ENCODE results near the gene GCGR. TPM values are rescaled to one million over a fixed set of nuclear protein-coding genes. Genes with fewer than 3 reads are reported as not detected.

The GCGR gene
- total and polyA plus RNA-seq, 3 donors from 2014 or later, result 0.88 to 1.5 (median 1.3) TPM

GRCh38 chr17:81842378-81842724 is 38.4 kb downstream of the GCGR start:
- intact Hi-C loops (cut with DNase I; ENCODE audit: low total_unique reads), result no loop called here
- no peak for TF ChIP-seq POLR2A (IDR thresholded peaks at IDR 0.05)
- TF ChIP-seq CTCF (IDR thresholded peaks at IDR 0.05), result no peak
- no peak overlapping the region for H3K27ac ChIP-seq

GRCh38 chr17:81842725-81843504 is 39.0 kb downstream of the GCGR start:
- 58 to 64% methylated on average over 11 to 21 of the region's 21 CpGs for WGBS, 2 donors
- no peaks in the 10 kb centered on the region for H3K27me3 ChIP-seq
- intact Hi-C loops (cut with DNase I; ENCODE audit: low total_unique reads), result no loop called here
- no peak for DNase-seq
- H3K4me1 ChIP-seq, result no peaks in the 10 kb centered on the region
- no peak overlapping the region for H3K4me3 ChIP-seq
- no peaks in the 10 kb centered on the region for H3K9me3 ChIP-seq
- H3K36me3 ChIP-seq (ENCODE audit: low read depth, missing control alignments), result no peaks in the 10 kb centered on the region
- no peak overlapping the region for H3K27ac ChIP-seq
- TF ChIP-seq POLR2A (IDR thresholded peaks at IDR 0.05) (no peak), CTCF (IDR thresholded peaks at IDR 0.05) (no peak)

More at GRCh38 chr17:81842378-81842724, 38.4 kb downstream of the GCGR start:
- Histone ChIP-seq H3K4me1 (no peaks in the 10 kb centered on the region), H3K27me3 (no peaks in the 10 kb centered on the region), H3K4me3 (no peak overlapping the region), H3K9me3 (no peaks in the 10 kb centered on the region), H3K36me3 (ENCODE audit: low read depth, missing control alignments) (no peaks in the 10 kb centered on the region)
- no peak for DNase-seq
- WGBS, 2 donors, result 94 to 95% methylated on average over 11 of the region's 11 CpGs

GRCh38 chr17:81843713-81844326 is 39.9 kb downstream of the GCGR start:
- no peaks in the 10 kb centered on the region for H3K36me3 ChIP-seq (ENCODE audit: low read depth, missing control alignments)
- 91 to 92% methylated on average over 30 of the region's 30 CpGs for WGBS, 2 donors
- H3K4me3 ChIP-seq, result no peak overlapping the region
- TF ChIP-seq CTCF (IDR thresholded peaks at IDR 0.05) (no peak), POLR2A (IDR thresholded peaks at IDR 0.05) (no peak)
- H3K4me1 ChIP-seq, result no peaks in the 10 kb centered on the region
- DNase-seq, result no peak
- no peak overlapping the region for H3K27ac ChIP-seq
- H3K9me3 ChIP-seq, result no peaks in the 10 kb centered on the region
- H3K27me3 ChIP-seq, result no peaks in the 10 kb centered on the region
- intact Hi-C loops (cut with DNase I; ENCODE audit: low total_unique reads), result no loop called here

- H3K9me3 ChIP-seq, result no peaks in the 10 kb centered on the region
- DNase-seq, result no peak
- H3K36me3 ChIP-seq (ENCODE audit: low read depth, missing control alignments), result no peaks in the 10 kb centered on the region
- 93 to 95% methylated on average over 13 to 14 of the region's 14 CpGs for WGBS, 2 donors
- no peak overlapping the region for H3K27ac ChIP-seq
- intact Hi-C loops (cut with DNase I; ENCODE audit: low total_unique reads), result no loop called here
- no peaks in the 10 kb centered on the region for H3K27me3 ChIP-seq
- TF ChIP-seq CTCF (IDR thresholded peaks at IDR 0.05) (no peak), POLR2A (IDR thresholded peaks at IDR 0.05) (no peak)
- H3K4me1 ChIP-seq, result no peaks in the 10 kb centered on the region
- no peak overlapping the region for H3K4me3 ChIP-seq
Measured at GRCh38 chr17:81844327-81844851, 40.4 kb downstream of the GCGR start.

Measured in testis (tissue), 3 donors.